ENCODE results near the gene COX4I2. TPM values are rescaled to one million over a fixed set of nuclear protein-coding genes. Genes with fewer than 3 reads are reported as not detected.
"Not testable (repeated sequence)": the region's sequence is repeated elsewhere in the genome, so short reads cannot be mapped to it uniquely, and the experiment has no call there.

The COX4I2 gene
- total RNA-seq, 1 experiment from 2014 or later = not detected

- intact Hi-C loops (cut with micrococcal nuclease; ENCODE audit: unreplicated experiment) (no loop called here), in situ Hi-C loops (cut with HindIII; ENCODE audit: low pct_unique_long_range_greater_than_20kb, low sequenced_read_pairs) (loop anchor here (10.0 kb wide), 1 partner anchor 55 kb away; no protein-coding TSS in a partner anchor)
- Histone ChIP-seq H3K36me3 (ENCODE audit: control insufficient read depth, insufficient read depth, low read length) (no peaks in the 10 kb centered on the region), H3K4me3 (ENCODE audit: low read depth in 2 of 2, low read length in 2 of 2) (no peak overlapping the region), H3K27ac (ENCODE audit: low read length) (no peak overlapping the region), H3K27me3 (ENCODE audit: control insufficient read depth, insufficient read depth, low read length) (no peaks in the 10 kb centered on the region), H3K4me1 (ENCODE audit: control insufficient read depth, insufficient read depth, low read length) (no peaks in the 10 kb centered on the region), H3K9me3 (ENCODE audit: control insufficient read depth, insufficient read depth, low read depth, low read length) (no peaks in the 10 kb centered on the region)
- no TSS peak for BruUV-seq (replicated peaks)
- TF ChIP-seq POLR2AphosphoS5 (IDR thresholded peaks at IDR 0.05; ENCODE audit: low read depth, low read length) (no peak), REST (IDR thresholded peaks at IDR 0.05; ENCODE audit: insufficient read depth in 1 of 2, low read depth in 2 of 2, low read length in 1 of 2) (no peak), TCF7L2 (IDR thresholded peaks at IDR 0.05; ENCODE audit: low read depth, low read length) (no peak), SIN3A (IDR thresholded peaks at IDR 0.05; ENCODE audit: borderline replicate concordance, insufficient read depth, low read depth, low read length) (no peak), CTCF (IDR thresholded peaks at IDR 0.05) (no peak)
- ChIA-PET POLR2A (interaction anchor here (0.7 kb wide), 1 partner anchor 15 kb away, joined by 4 read pairs; the partner anchor contains the start of gene ID1), CTCF (no interaction called here)
- ATAC-seq = no peak
- no peak for DNase-seq (ENCODE audit: low read depth, low spot score)
These were observed 17.5 kb upstream of the COX4I2 start for GRCh38 chr20:31620246-31620645.

- H3K9me3 ChIP-seq (ENCODE audit: control insufficient read depth, insufficient read depth, low read depth, low read length); ATAC-seq; H3K4me3 ChIP-seq (ENCODE audit: low read depth in 2 of 2, low read length in 2 of 2); intact Hi-C loops (cut with micrococcal nuclease; ENCODE audit: unreplicated experiment); H3K27ac ChIP-seq (ENCODE audit: low read length); H3K4me1 ChIP-seq (ENCODE audit: control insufficient read depth, insufficient read depth, low read length); H3K36me3 ChIP-seq (ENCODE audit: control insufficient read depth, insufficient read depth, low read length); DNase-seq (ENCODE audit: low read depth, low spot score); CTCF ChIA-PET; POLR2A ChIA-PET; H3K27me3 ChIP-seq (ENCODE audit: control insufficient read depth, insufficient read depth, low read length); BruUV-seq (replicated peaks): not testable (repeated sequence)
- in situ Hi-C loops (cut with HindIII; ENCODE audit: low pct_unique_long_range_greater_than_20kb, low sequenced_read_pairs) = loop anchor here (10.0 kb wide), 1 partner anchor 58 kb away; no protein-coding TSS in a partner anchor
These were observed 14.6 kb upstream of the COX4I2 start for GRCh38 chr20:31623123-31623505.

- POLR2A ChIA-PET; H3K27ac ChIP-seq (ENCODE audit: low read length); ATAC-seq; H3K4me1 ChIP-seq (ENCODE audit: control insufficient read depth, insufficient read depth, low read length); DNase-seq (ENCODE audit: low read depth, low spot score); H3K27me3 ChIP-seq (ENCODE audit: control insufficient read depth, insufficient read depth, low read length); H3K9me3 ChIP-seq (ENCODE audit: control insufficient read depth, insufficient read depth, low read depth, low read length); BruUV-seq (replicated peaks); H3K36me3 ChIP-seq (ENCODE audit: control insufficient read depth, insufficient read depth, low read length); H3K4me3 ChIP-seq (ENCODE audit: low read depth in 2 of 2, low read length in 2 of 2); intact Hi-C loops (cut with micrococcal nuclease; ENCODE audit: unreplicated experiment): not testable (repeated sequence)
- CTCF ChIA-PET = interaction anchor here (1.2 kb wide), 1 partner anchor 13 kb away, joined by 3 read pairs; no protein-coding TSS in a partner anchor
- in situ Hi-C loops (cut with HindIII; ENCODE audit: low pct_unique_long_range_greater_than_20kb, low sequenced_read_pairs) = loop anchor here (10.0 kb wide), 1 partner anchor 62 kb away; no protein-coding TSS in a partner anchor
These were observed 11.2 kb upstream of the COX4I2 start for GRCh38 chr20:31626534-31626933.

- DNase-seq (ENCODE audit: low read depth, low spot score); H3K9me3 ChIP-seq (ENCODE audit: control insufficient read depth, insufficient read depth, low read depth, low read length); H3K4me3 ChIP-seq (ENCODE audit: low read depth in 2 of 2, low read length in 2 of 2); H3K27ac ChIP-seq (ENCODE audit: low read length); H3K36me3 ChIP-seq (ENCODE audit: control insufficient read depth, insufficient read depth, low read length); CTCF ChIA-PET; ATAC-seq; intact Hi-C loops (cut with micrococcal nuclease; ENCODE audit: unreplicated experiment); H3K27me3 ChIP-seq (ENCODE audit: control insufficient read depth, insufficient read depth, low read length); H3K4me1 ChIP-seq (ENCODE audit: control insufficient read depth, insufficient read depth, low read length); POLR2A ChIA-PET; BruUV-seq (replicated peaks): not testable (repeated sequence)
- in situ Hi-C loops (cut with HindIII; ENCODE audit: low pct_unique_long_range_greater_than_20kb, low sequenced_read_pairs) = loop anchor here (10.0 kb wide), 1 partner anchor 63 kb away; no protein-coding TSS in a partner anchor
These were observed 9.7 kb upstream of the COX4I2 start for GRCh38 chr20:31628057-31628456.

Data from Panc1 (cell line).